Measurements from ENCODE around the gene XXYLT1.

GRCh38 chr3:195246581-195246995 lies 24.4 kb downstream of the XXYLT1 start:
- TF ChIP-seq RFX5 (IDR thresholded peaks at IDR 0.05; ENCODE audit: low read depth, low read length) (no peak), CTCF (conservative IDR thresholded peaks at IDR 0.05; ENCODE audit: low read depth, low read length) (no peak)

All from IMR-90 (cell line).